HG03196 (cell line): ENCODE results near the gene GPC6.

ENCODE experiments used
- ATAC-seq: cut with Tn5 transposase; IDR thresholded peaks from one replicate; pipeline ENCODE4 v1.9.1; 2021; ENCODE audit not compliant: unreplicated experiment

GPC6 gene

GRCh38 chr13:94006296-94006695 is 779.7 kb downstream of the GPC6 start:
- no peak for ATAC-seq

- no peak for ATAC-seq
These were observed 780.5 kb downstream of the GPC6 start for GRCh38 chr13:94007072-94007471.

- no peak for ATAC-seq
These were observed 783.1 kb downstream of the GPC6 start for GRCh38 chr13:94009701-94010100.

GRCh38 chr13:94014461-94014860 is 787.9 kb downstream of the GPC6 start:
- no peak for ATAC-seq

GRCh38 chr13:94020426-94020825 is 793.8 kb downstream of the GPC6 start:
- no peak for ATAC-seq

GRCh38 chr13:94020833-94021232 is 794.2 kb downstream of the GPC6 start:
- ATAC-seq: no peak

- ATAC-seq: no peak
These were observed 801.6 kb downstream of the GPC6 start for GRCh38 chr13:94028234-94028633.

GRCh38 chr13:94028650-94029049 is 802.0 kb downstream of the GPC6 start:
- no peak for ATAC-seq

GRCh38 chr13:94030415-94031119 is 804.0 kb downstream of the GPC6 start:
- no peak for ATAC-seq

GRCh38 chr13:94031609-94032008 is 805.0 kb downstream of the GPC6 start:
- ATAC-seq: no peak

GRCh38 chr13:94033098-94033497 is 806.5 kb downstream of the GPC6 start:
- ATAC-seq: no peak

GRCh38 chr13:94033830-94034642 is 807.4 kb downstream of the GPC6 start:
- no peak for ATAC-seq

GRCh38 chr13:94050039-94050438 is 823.4 kb downstream of the GPC6 start:
- no peak for ATAC-seq

- ATAC-seq: no peak
These were observed 824.1 kb downstream of the GPC6 start for GRCh38 chr13:94050686-94051085.

GRCh38 chr13:94053986-94054593 is 827.5 kb downstream of the GPC6 start:
- no peak for ATAC-seq

GRCh38 chr13:94056362-94056990 is 829.9 kb downstream of the GPC6 start:
- no peak for ATAC-seq

- no peak for ATAC-seq
These were observed 831.1 kb downstream of the GPC6 start for GRCh38 chr13:94057618-94058186.

GRCh38 chr13:94058821-94059360 is 832.3 kb downstream of the GPC6 start:
- ATAC-seq: no peak

- no peak for ATAC-seq
These were observed 834.7 kb downstream of the GPC6 start for GRCh38 chr13:94061301-94061700.

GRCh38 chr13:94063096-94063495 is 836.5 kb downstream of the GPC6 start:
- no peak for ATAC-seq

- ATAC-seq: no peak
These were observed 837.2 kb downstream of the GPC6 start for GRCh38 chr13:94063848-94064247.
